Measurements from ENCODE around the gene ATP2B2. TPM values are rescaled to one million over a fixed set of nuclear protein-coding genes. Genes with fewer than 3 reads are reported as not detected.

Gene ATP2B2
- total RNA-seq, 1 donor from 2014 or later = not detected

DNA sequence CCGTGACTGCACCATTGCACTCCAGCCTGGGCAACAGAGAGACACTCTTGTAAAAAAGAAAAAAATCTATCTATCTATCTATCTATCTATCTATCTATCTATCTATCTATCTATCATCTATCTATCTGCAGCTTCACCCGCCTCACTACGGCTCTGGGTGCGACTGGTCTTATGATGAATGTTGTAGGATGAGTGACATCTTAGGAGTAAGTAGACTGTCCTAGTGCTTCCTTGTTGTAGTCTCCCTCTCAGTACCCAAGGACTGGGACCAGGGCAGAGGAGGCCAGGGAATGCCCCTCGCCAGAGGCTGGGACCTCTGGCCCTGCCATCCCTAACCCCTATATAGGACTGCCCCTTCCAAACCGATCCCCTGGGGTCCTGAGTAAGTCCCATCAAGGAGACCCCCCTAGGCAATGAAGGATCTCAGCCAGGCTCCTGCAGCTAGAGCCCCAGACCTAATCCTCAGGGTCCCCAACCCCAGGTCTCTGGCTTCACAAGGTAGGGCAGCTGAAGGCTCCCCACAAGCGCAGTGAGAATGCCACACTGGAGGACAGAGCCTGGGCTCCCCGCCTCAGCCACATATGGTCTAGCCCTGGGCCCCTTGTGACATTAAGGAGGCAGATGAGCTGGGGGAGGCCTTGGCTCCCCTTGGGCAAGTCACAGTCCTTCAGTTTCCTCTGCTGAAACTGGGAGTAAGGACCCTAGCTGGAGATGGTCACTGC, 183.6 kb downstream of the ATP2B2 start:
- no peak for DNase-seq
- peak overlapping the region; percentile 89 for H3K27ac ChIP-seq (replicated peaks)

DNA sequence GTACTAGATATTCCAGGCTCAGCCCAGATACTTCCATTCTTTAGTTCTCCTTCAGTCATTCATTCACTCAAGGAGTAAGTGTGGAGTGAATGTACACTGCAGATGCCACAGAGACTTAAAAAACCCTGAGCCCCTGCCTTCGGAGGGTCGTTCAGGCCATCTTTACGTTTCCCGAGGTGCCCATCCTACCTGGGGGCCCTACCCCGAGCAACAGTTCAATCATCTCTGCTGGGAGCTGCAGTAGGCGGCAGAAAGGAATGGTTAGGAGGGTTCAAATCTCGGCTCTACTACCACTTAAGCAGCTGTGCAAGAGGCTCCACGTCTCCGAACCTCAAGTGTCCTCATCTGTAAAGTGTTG, 185.1 kb downstream of the ATP2B2 start:
- Histone ChIP-seq H3K4me1 (peaks cover 35% of the 10 kb centered on the region), H3K27me3 (ENCODE audit: low read depth) (no peaks in the 10 kb centered on the region), H3K27ac (replicated peaks) (peak overlapping the region; percentile 89), H3K9me3 (replicated peaks) (no peaks in the 10 kb centered on the region), H3K36me3 (peaks cover 37% of the 10 kb centered on the region), H3K4me3 (peak overlapping the region; percentile 100)
- TF ChIP-seq, protein P1, sequence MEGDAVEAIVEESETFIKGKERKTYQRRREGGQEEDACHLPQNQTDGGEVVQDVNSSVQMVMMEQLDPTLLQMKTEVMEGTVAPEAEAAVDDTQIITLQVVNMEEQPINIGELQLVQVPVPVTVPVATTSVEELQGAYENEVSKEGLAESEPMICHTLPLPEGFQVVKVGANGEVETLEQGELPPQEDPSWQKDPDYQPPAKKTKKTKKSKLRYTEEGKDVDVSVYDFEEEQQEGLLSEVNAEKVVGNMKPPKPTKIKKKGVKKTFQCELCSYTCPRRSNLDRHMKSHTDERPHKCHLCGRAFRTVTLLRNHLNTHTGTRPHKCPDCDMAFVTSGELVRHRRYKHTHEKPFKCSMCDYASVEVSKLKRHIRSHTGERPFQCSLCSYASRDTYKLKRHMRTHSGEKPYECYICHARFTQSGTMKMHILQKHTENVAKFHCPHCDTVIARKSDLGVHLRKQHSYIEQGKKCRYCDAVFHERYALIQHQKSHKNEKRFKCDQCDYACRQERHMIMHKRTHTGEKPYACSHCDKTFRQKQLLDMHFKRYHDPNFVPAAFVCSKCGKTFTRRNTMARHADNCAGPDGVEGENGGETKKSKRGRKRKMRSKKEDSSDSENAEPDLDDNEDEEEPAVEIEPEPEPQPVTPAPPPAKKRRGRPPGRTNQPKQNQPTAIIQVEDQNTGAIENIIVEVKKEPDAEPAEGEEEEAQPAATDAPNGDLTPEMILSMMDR (IDR thresholded peaks at IDR 0.05; ENCODE audit: borderline replicate concordance) = no peak
- no peak for DNase-seq
- intact Hi-C loops (cut with micrococcal nuclease) = no loop called here

More for the DNA sequence above, 183.6 kb downstream of the ATP2B2 start:
- intact Hi-C loops (cut with micrococcal nuclease) = no loop called here
- Histone ChIP-seq H3K36me3 (peaks cover 22% of the 10 kb centered on the region), H3K9me3 (replicated peaks) (no peaks in the 10 kb centered on the region), H3K27me3 (ENCODE audit: low read depth) (no peaks in the 10 kb centered on the region), H3K4me3 (peak overlapping the region; percentile 100), H3K4me1 (peaks cover 35% of the 10 kb centered on the region)
- TF ChIP-seq, protein P1 (IDR thresholded peaks at IDR 0.05; ENCODE audit: borderline replicate concordance) = no peak

DNA sequence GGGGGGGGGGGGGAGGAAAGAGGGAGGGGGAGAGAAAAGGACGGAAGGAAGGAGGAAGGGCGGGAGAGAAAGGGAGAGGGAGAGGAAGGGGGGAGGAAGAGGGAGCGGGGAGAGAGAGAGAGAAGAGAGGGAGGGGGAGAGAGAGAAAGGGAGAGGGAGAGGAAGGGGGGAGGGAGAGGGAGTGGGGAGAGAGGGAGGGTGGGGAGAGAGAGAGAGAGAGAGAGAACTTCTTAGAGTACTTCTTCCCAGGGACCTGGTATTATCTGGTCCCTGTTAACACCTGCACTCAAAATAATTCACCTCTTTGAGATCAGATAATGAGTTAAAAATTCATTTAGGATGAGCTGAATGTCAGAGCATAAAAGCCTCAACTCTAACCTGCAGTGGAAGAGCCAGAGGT, 185.6 kb downstream of the ATP2B2 start:
- Histone ChIP-seq H3K27ac (replicated peaks) (peak overlapping the region; percentile 89), H3K4me3 (peak overlapping the region; percentile 100), H3K4me1 (peaks cover 35% of the 10 kb centered on the region), H3K9me3 (replicated peaks) (no peaks in the 10 kb centered on the region), H3K36me3 (peaks cover 42% of the 10 kb centered on the region), H3K27me3 (ENCODE audit: low read depth) (no peaks in the 10 kb centered on the region)
- TF ChIP-seq, protein P1 (IDR thresholded peaks at IDR 0.05; ENCODE audit: borderline replicate concordance) = no peak
- intact Hi-C loops (cut with micrococcal nuclease) = no loop called here
- DNase-seq = no peak

DNA sequence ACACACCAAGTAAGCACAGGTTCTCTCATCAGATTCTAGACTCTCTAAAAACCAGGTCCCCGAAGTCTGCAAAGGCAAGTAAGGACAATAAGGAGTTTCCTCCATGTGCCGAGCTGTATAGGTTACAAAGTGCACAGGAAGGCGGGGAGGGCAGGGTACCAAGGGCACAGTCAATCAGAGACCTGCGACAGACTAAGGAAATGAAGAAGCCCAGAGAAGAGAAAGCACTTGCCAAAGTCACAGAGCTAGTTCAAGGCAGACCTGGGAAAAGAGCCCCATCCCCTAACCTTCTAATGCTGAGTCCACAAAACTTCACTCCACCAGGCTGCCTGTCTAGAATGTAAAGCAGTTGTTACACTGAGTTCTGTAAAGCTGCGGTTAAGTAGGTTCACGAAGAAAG, 186.1 kb downstream of the ATP2B2 start:
- Histone ChIP-seq H3K27me3 (ENCODE audit: low read depth) (no peaks in the 10 kb centered on the region), H3K9me3 (replicated peaks) (no peaks in the 10 kb centered on the region), H3K27ac (replicated peaks) (no peak overlapping the region), H3K36me3 (peaks cover 47% of the 10 kb centered on the region), H3K4me3 (peak overlapping the region; percentile 100), H3K4me1 (peaks cover 39% of the 10 kb centered on the region)
- DNase-seq = no peak
- TF ChIP-seq, protein P1 (IDR thresholded peaks at IDR 0.05; ENCODE audit: borderline replicate concordance) = no peak
- intact Hi-C loops (cut with micrococcal nuclease) = no loop called here

DNA sequence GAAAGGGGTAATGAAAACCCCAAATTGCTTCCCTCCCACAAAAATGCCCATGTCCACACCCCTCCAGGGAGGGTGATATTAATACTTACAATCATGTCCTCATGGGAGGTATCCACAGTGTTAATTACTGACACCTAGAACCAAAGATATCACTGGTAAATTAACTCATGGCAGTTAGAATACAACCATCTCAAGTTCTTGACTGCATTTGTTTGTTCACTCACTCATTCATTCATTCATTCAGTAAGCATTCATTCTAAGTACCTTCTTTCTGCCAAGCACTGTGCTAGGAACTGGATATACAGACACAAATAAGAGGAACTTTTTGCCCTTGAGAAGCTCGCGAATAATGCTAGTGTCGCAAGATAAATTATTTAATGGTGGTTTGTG, 187.4 kb downstream of the ATP2B2 start:
- H3K36me3 ChIP-seq = peaks cover 60% of the 10 kb centered on the region
- DNase-seq = no peak
- H3K27ac ChIP-seq (replicated peaks) = no peak overlapping the region
- H3K27me3 ChIP-seq (ENCODE audit: low read depth) = no peaks in the 10 kb centered on the region
- peaks cover 44% of the 10 kb centered on the region for H3K4me1 ChIP-seq
- intact Hi-C loops (cut with micrococcal nuclease) = no loop called here
- H3K9me3 ChIP-seq (replicated peaks) = no peaks in the 10 kb centered on the region
- no peak overlapping the region for H3K4me3 ChIP-seq
- TF ChIP-seq, protein P1 (IDR thresholded peaks at IDR 0.05; ENCODE audit: borderline replicate concordance) = no peak
